Measurements from ENCODE around the gene TXNRD3. TPM values are rescaled to one million over a fixed set of nuclear protein-coding genes. Genes with fewer than 3 reads are reported as not detected.
A peak's percentile ranks its signal among the peaks of the same experiment; 100 is the strongest.

Gene TXNRD3
- total and polyA plus RNA-seq, 2 donors (not counting 1 experiment from before 2014, with no cell fraction given): 5.2 to 8.8 TPM

- H3K9me3 ChIP-seq (ENCODE audit: control insufficient read depth, insufficient read depth, low read depth, low read length): no peaks in the 10 kb centered on the region
- no peak overlapping the region for H3K27ac ChIP-seq (ENCODE audit: insufficient read depth, low read length)
- H3K79me2 ChIP-seq (ENCODE audit: control insufficient read depth, insufficient read depth, low read length): no peaks in the 10 kb centered on the region
- no peaks in the 10 kb centered on the region for H3K27me3 ChIP-seq (ENCODE audit: control insufficient read depth, insufficient read depth, low read length)
- H3K9ac ChIP-seq (ENCODE audit: insufficient read depth, low read length): no peak overlapping the region
- no peaks in the 10 kb centered on the region for H3K36me3 ChIP-seq (ENCODE audit: control insufficient read depth, insufficient read depth, low read length)
- peaks cover 3% of the 10 kb centered on the region for H3K4me1 ChIP-seq (ENCODE audit: control insufficient read depth, extremely low read depth, insufficient read depth, low read length)
- H4K20me1 ChIP-seq (ENCODE audit: control insufficient read depth, extremely low read depth, insufficient read depth, low read length): no peaks in the 10 kb centered on the region
- peak overlapping the region; percentile 45 for H3K4me2 ChIP-seq (ENCODE audit: extremely low read depth, insufficient read depth, low read length)
- TF ChIP-seq, protein P1, sequence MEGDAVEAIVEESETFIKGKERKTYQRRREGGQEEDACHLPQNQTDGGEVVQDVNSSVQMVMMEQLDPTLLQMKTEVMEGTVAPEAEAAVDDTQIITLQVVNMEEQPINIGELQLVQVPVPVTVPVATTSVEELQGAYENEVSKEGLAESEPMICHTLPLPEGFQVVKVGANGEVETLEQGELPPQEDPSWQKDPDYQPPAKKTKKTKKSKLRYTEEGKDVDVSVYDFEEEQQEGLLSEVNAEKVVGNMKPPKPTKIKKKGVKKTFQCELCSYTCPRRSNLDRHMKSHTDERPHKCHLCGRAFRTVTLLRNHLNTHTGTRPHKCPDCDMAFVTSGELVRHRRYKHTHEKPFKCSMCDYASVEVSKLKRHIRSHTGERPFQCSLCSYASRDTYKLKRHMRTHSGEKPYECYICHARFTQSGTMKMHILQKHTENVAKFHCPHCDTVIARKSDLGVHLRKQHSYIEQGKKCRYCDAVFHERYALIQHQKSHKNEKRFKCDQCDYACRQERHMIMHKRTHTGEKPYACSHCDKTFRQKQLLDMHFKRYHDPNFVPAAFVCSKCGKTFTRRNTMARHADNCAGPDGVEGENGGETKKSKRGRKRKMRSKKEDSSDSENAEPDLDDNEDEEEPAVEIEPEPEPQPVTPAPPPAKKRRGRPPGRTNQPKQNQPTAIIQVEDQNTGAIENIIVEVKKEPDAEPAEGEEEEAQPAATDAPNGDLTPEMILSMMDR (conservative IDR thresholded peaks at IDR 0.05 in 1 of 2, IDR thresholded peaks at IDR 0.05 in 1 of 2; ENCODE audit: low read depth in 1 of 2, low read length in 2 of 2): no peak
- no peak for TF ChIP-seq EZH2 (IDR thresholded peaks at IDR 0.05; ENCODE audit: low read length, missing control alignments)
- DNase-seq (ENCODE audit: low read depth in 2 of 2): peak; percentile 21 to 80
- H2AFZ ChIP-seq (ENCODE audit: low read length): no peak overlapping the region
- H3K4me3 ChIP-seq (replicated peaks in 1 of 4; ENCODE audit: control extremely low read depth in 1 of 4, insufficient read depth in 1 of 4, low read depth in 3 of 4, low read length in 4 of 4): no peak overlapping the region
Observed at GRCh38 chr3:126621627-126622345, 33.1 kb downstream of the TXNRD3 start.

GRCh38 chr3:126621171-126621570 is 33.8 kb downstream of the TXNRD3 start:
- H3K27me3 ChIP-seq (ENCODE audit: control insufficient read depth, insufficient read depth, low read length): no peaks in the 10 kb centered on the region
- no peaks in the 10 kb centered on the region for H4K20me1 ChIP-seq (ENCODE audit: control insufficient read depth, extremely low read depth, insufficient read depth, low read length)
- H3K4me3 ChIP-seq (replicated peaks in 1 of 4; ENCODE audit: control extremely low read depth in 1 of 4, insufficient read depth in 1 of 4, low read depth in 3 of 4, low read length in 4 of 4): no peak overlapping the region
- peak; percentile 8 to 53 for DNase-seq (ENCODE audit: low read depth in 2 of 2)
- peaks cover 3% of the 10 kb centered on the region for H3K4me1 ChIP-seq (ENCODE audit: control insufficient read depth, extremely low read depth, insufficient read depth, low read length)
- no peak for TF ChIP-seq EZH2 (IDR thresholded peaks at IDR 0.05; ENCODE audit: low read length, missing control alignments)
- TF ChIP-seq, protein P1 (conservative IDR thresholded peaks at IDR 0.05 in 1 of 2, IDR thresholded peaks at IDR 0.05 in 1 of 2; ENCODE audit: low read depth in 1 of 2, low read length in 2 of 2): no peak
- no peaks in the 10 kb centered on the region for H3K79me2 ChIP-seq (ENCODE audit: control insufficient read depth, insufficient read depth, low read length)
- H3K9me3 ChIP-seq (ENCODE audit: control insufficient read depth, insufficient read depth, low read depth, low read length): no peaks in the 10 kb centered on the region
- no peak overlapping the region for H3K27ac ChIP-seq (ENCODE audit: insufficient read depth, low read length)
- H2AFZ ChIP-seq (ENCODE audit: low read length): no peak overlapping the region
- H3K4me2 ChIP-seq (ENCODE audit: extremely low read depth, insufficient read depth, low read length): no peak overlapping the region
- H3K36me3 ChIP-seq (ENCODE audit: control insufficient read depth, insufficient read depth, low read length): no peaks in the 10 kb centered on the region
- H3K9ac ChIP-seq (ENCODE audit: insufficient read depth, low read length): no peak overlapping the region

GRCh38 chr3:126620738-126621137 is 34.2 kb downstream of the TXNRD3 start:
- no peak overlapping the region for H3K27ac ChIP-seq (ENCODE audit: insufficient read depth, low read length)
- no peak overlapping the region for H3K4me2 ChIP-seq (ENCODE audit: extremely low read depth, insufficient read depth, low read length)
- no peaks in the 10 kb centered on the region for H3K79me2 ChIP-seq (ENCODE audit: control insufficient read depth, insufficient read depth, low read length)
- peak; percentile 18 to 52 for DNase-seq (ENCODE audit: low read depth in 2 of 2)
- no peaks in the 10 kb centered on the region for H3K9me3 ChIP-seq (ENCODE audit: control insufficient read depth, insufficient read depth, low read depth, low read length)
- peaks cover 3% of the 10 kb centered on the region for H3K4me1 ChIP-seq (ENCODE audit: control insufficient read depth, extremely low read depth, insufficient read depth, low read length)
- H2AFZ ChIP-seq (ENCODE audit: low read length): no peak overlapping the region
- no peak overlapping the region for H3K4me3 ChIP-seq (replicated peaks in 1 of 4; ENCODE audit: control extremely low read depth in 1 of 4, insufficient read depth in 1 of 4, low read depth in 3 of 4, low read length in 4 of 4)
- H4K20me1 ChIP-seq (ENCODE audit: control insufficient read depth, extremely low read depth, insufficient read depth, low read length): no peaks in the 10 kb centered on the region
- H3K9ac ChIP-seq (ENCODE audit: insufficient read depth, low read length): no peak overlapping the region
- no peaks in the 10 kb centered on the region for H3K36me3 ChIP-seq (ENCODE audit: control insufficient read depth, insufficient read depth, low read length)
- H3K27me3 ChIP-seq (ENCODE audit: control insufficient read depth, insufficient read depth, low read length): no peaks in the 10 kb centered on the region
- TF ChIP-seq, protein P1 (conservative IDR thresholded peaks at IDR 0.05 in 1 of 2, IDR thresholded peaks at IDR 0.05 in 1 of 2; ENCODE audit: low read depth in 1 of 2, low read length in 2 of 2): no peak
- TF ChIP-seq EZH2 (IDR thresholded peaks at IDR 0.05; ENCODE audit: low read length, missing control alignments): no peak

Measured in fibroblast of lung (primary cell).